GM19240 (cell line): ENCODE measurements around the gene SYT2.
"Not testable (repeated sequence)": the region's sequence is repeated elsewhere in the genome, so short reads cannot be mapped to it uniquely, and the experiment has no call there.

Experiments
- DNase-seq: peaks from one replicate; pipeline ENCODE4 v3.0.0; 2011; ENCODE audit warnings: low spot score; ENCODE audit not compliant: insufficient read length

The SYT2 gene

GRCh38 chr1:202572867-202573266 is 137.4 kb downstream of the SYT2 start:
- no peak for DNase-seq

GRCh38 chr1:202571719-202572339 is 138.4 kb downstream of the SYT2 start:
- DNase-seq = no peak

DNA sequence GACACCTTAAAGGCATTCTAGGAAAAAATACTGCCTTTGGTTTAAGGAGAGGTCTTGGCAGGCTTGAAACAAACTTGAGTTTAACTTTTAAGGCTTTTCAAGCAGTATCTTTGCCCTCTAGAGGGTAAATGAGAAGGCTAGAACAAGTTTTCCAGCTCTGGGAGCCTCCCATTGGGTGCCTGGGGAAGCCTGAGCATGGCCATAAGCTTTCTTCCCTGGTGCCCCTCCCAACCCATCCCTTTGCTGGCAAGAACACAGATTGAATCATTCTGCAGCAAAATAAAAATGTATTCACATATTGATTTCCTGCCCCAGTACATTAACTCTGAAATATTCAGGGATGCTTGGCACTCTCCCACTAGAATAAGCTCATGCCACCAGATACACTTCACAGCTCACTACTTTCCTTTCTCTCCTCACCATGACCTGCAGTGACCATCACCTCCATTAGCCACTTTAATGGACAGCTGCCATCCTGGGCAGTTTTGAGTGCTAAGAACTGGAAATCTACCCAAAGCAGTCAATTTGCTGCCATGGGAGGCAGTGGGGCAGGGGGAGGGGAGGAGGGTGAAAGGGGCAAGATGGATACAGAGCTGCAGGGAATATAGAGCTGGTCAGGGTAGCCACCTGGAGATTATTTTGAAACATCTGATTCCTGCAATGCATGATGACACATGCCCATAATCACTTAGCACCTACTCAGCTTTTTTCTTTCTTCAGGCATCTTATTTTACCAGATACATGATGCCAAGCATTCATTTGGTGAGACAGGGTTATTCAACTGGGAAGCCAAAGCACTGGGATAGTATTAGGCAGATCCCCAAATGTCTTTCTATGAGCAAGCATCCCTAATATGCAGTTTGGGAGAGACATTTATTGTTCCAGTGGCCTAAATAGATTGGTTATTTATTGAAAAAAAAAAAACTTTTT is 140.6 kb downstream of the SYT2 start:
- no peak for DNase-seq

DNA sequence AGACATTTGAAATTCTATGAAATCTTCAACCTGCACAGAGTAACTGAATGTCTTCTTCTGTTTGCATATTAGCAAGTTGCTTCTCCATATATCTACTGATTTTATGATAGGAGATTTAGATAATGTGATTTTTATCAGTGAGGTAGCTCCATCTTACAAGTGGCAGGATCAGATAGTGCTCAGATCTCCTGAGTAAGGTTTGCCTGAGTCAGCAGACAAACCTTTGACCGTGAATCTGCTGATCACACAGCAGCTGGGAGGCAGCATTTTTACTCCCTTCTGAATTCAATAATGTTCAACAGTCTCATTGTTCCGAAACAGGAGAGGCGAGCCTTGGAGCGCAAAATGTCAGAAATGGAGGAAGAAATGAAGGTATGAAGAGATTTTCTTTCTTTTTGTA is 141.4 kb downstream of the SYT2 start:
- no peak for DNase-seq

- DNase-seq = no peak
Measured at GRCh38 chr1:202568410-202568809, 141.8 kb downstream of the SYT2 start.

GRCh38 chr1:202567738-202568137 is 142.5 kb downstream of the SYT2 start:
- no peak for DNase-seq

DNA sequence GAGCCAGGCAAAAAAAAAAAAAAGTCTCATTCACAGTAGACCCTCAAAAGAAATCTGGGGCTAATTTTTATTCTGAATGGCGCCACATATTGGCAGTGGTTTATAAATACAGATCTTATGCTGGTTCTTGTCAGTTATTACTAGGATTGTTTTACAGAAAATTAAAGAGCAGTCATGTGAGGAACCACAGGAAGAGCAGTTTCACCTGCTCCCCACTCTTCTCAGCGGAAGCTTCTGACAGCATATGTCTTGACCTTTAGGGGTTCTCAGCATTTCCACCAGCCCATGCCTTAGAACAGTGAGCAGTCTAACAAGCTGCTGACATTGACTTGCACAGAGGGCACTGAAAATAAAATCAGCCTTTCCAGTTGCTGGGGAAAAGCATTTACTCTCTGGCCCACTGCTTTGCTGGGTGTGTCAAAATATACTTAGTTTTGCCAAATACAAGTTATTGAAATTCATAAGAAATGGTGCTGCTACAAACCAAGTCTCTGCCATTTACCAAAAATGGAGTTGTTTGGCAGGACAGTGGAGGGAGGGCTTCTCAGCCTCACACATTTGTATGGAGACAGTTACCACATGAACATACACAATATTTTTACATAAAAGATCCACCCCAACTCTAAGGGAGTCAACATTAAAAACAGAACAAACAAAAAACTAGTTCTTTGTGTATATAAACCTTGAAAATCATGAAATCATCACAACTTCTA is 144.2 kb downstream of the SYT2 start:
- no peak for DNase-seq

GRCh38 chr1:202564958-202565495 is 145.2 kb downstream of the SYT2 start:
- DNase-seq = no peak

DNA sequence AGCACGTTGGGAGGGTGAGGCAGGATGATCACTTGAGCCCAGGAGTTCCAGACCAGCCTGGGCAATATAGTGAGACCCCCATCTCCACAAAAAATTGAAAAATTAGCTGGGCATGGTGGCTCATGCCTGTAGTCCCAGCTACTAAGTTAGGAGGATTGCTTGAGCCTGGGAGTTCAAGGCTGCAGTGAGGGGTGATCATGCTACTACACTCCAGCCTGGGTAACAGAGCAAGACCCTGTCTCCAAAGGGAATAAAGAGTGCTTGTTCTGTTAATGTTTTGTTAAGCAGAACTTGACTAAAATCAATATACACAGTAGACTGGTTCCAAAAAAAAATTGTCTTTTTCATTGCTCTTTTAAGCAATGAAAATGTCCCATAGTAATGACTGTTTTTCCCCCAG is 146.4 kb downstream of the SYT2 start:
- no peak for DNase-seq

GRCh38 chr1:202562444-202563060 is 147.7 kb downstream of the SYT2 start:
- no peak for DNase-seq

DNA sequence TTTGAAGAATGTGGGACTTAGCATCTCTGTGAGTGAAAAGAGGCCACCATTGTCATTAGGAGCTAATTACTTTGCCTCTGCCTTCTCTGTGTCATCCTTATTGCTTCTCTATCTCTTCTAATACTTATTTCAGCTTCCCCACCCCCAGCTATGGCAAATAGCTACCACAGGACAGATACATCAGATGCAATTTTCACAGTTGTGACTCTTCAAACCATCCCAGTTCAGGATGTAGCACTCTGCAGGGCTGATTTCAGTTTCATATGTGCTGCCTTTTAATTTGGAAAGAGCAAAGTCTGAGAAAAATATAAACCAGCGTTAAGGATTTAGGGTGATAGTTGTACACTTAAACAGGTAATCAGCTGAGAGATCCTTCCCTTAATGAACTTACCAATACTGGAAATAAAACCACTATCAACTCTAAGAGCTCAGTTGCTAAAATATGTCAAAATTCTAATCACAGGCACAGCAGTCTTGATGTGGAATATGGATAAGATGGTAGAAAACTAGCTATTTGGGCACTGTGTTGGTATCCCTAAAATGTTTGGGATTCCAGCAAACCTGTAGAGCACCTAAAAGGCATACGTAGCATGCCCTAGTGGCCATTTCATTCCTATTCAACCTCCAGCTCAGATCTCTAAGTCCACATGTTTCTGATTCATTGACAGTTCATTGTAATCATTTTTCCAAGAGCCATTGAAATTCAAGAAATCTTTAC is 148.4 kb downstream of the SYT2 start:
- no peak for DNase-seq

DNA sequence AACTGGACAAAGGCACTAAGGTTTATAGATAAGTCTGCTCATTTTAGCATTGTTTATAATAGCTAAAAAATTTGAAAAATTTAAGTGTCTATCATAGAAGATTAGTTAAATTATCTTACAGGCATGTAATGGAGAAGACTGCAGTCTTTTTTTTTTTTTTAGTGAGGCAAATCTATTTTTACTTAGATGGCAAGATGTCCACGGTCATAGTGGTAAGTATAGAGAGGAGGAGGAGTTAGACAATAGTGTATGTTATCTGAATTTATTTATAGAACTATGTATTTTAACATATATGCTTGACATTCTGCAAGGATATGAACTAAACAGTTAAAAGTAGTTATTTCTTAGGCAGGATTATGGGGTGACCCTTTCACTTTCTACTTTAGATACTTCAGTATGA is 149.0 kb downstream of the SYT2 start:
- no peak for DNase-seq

- DNase-seq = not testable (repeated sequence)
Measured at GRCh38 chr1:202557662-202558061, 152.6 kb downstream of the SYT2 start.

DNA sequence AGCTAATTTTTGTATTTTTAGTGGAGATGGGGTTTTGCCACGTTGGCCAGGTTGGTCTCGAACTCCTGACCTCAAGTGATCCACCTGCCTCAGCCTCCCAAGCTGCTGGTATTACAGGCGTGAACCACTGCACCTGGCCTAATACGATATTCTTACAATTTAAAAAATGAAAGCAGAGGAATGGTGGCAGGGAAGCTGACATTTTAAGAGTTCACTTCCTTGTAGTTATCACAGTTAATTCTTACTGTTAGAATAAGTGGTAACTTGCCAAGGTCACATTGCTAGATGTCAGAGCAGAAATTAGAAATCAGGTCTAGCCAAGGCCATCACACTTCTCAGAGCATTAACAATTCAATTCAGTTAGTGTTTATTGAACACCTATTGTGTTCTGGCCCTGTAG is 154.2 kb downstream of the SYT2 start:
- DNase-seq = not testable (repeated sequence)

- DNase-seq = not testable (repeated sequence)
Measured at GRCh38 chr1:202554619-202555018, 155.6 kb downstream of the SYT2 start.

DNA sequence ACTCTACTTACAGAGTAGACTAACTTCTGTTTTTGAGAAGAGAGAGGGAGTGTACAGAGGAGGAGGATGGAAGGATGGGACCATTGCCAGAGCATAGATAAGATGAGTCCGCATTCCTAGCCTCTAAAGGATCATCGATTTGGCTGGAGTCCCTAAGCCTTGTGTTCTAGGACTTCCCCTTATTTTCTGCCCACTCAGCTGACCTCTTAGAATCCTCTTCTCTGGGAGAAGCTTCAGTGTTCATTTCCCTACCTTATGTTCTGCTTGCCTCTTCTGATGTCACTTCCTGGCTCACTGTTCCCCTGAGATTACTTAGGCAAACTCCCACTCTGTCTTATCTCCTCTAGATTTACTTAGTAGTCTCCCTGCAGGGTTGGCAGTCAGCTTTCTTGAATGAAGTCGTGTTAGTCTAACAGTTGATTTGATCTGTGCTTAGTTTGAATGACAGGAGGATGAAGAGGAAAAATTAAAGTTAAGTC is 156.7 kb downstream of the SYT2 start:
- DNase-seq = no peak

- DNase-seq = not testable (repeated sequence)
Measured at GRCh38 chr1:202553078-202553477, 157.2 kb downstream of the SYT2 start.

DNA sequence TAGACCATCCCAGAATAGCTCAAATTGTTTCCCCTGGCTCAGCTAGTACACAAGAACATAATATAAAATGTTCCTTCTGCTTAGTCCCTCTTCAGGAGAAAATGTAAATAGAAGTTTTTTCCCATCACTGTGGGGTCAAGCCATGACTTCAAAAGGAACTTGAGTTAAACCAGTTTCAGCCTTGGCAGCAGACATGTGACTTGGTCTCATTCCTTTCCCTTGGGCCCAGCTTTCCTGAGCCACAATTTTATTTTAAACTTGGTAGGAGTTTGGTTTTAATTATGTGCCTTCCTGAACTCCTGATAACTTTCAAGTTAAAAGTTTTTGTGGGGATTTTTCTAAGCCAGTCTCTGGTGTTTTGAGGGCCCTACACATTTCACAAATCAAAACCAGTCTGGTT is 157.6 kb downstream of the SYT2 start:
- not testable (repeated sequence) for DNase-seq

- no peak for DNase-seq
Measured at GRCh38 chr1:202551683-202552082, 158.6 kb downstream of the SYT2 start.

- not testable (repeated sequence) for DNase-seq
Measured at GRCh38 chr1:202550088-202550487, 160.2 kb downstream of the SYT2 start.

- no peak for DNase-seq
Measured at GRCh38 chr1:202547215-202547614, 163.0 kb downstream of the SYT2 start.
